NCI-H226 (cell line): ENCODE results near the gene NEK8.

ENCODE experiments used
- DNase-seq: peaks from one replicate; pipeline ENCODE4 v3.0.0-alpha.2; 2015

Gene NEK8

GRCh38 chr17:28745786-28746411, 17.3 kb downstream of the NEK8 start:
- DNase-seq, result peak; percentile 78

- peak; percentile 79 for DNase-seq
Measured at GRCh38 chr17:28746611-28747050, 18.0 kb downstream of the NEK8 start.

- peak; percentile 33 for DNase-seq
Measured at GRCh38 chr17:28747051-28747691, 18.6 kb downstream of the NEK8 start.

- no peak for DNase-seq
Measured at GRCh38 chr17:28747801-28748750, 19.5 kb downstream of the NEK8 start.

- DNase-seq, result no peak
Measured at GRCh38 chr17:28748852-28749515, 20.4 kb downstream of the NEK8 start.

GRCh38 chr17:28749516-28750177, 21.1 kb downstream of the NEK8 start:
- no peak for DNase-seq

- DNase-seq, result peak; percentile 72
Measured at GRCh38 chr17:28750178-28751047, 21.8 kb downstream of the NEK8 start.

- no peak for DNase-seq
Measured at GRCh38 chr17:28751600-28752366, 23.2 kb downstream of the NEK8 start.

GRCh38 chr17:28755486-28755885, 26.9 kb downstream of the NEK8 start:
- DNase-seq, result no peak

GRCh38 chr17:28756049-28756804, 27.6 kb downstream of the NEK8 start:
- DNase-seq, result no peak

GRCh38 chr17:28758411-28759121, 30.0 kb downstream of the NEK8 start:
- DNase-seq, result no peak

- no peak for DNase-seq
Measured at GRCh38 chr17:28759256-28759865, 30.8 kb downstream of the NEK8 start.

- no peak for DNase-seq
Measured at GRCh38 chr17:28760601-28761562, 32.3 kb downstream of the NEK8 start.

GRCh38 chr17:28763137-28763799, 34.7 kb downstream of the NEK8 start:
- no peak for DNase-seq

- no peak for DNase-seq
Measured at GRCh38 chr17:28763804-28764266, 35.2 kb downstream of the NEK8 start.

- DNase-seq, result no peak
Measured at GRCh38 chr17:28765038-28765437, 36.5 kb downstream of the NEK8 start.

GRCh38 chr17:28773736-28774135, 45.1 kb downstream of the NEK8 start:
- no peak for DNase-seq
